Nephron progenitor cell (in vitro differentiated cells): Measurements from ENCODE around the gene ELN.

Experiments
- DNase-seq: peaks from one replicate; pipeline ENCODE4 v3.0.0; 2021
- H3K27ac Mint-ChIP-seq: 2 replicates; pipeline ENCODE4 v1.8.0; 2021; ENCODE audit warnings: mild to moderate bottlenecking, moderate library complexity, mixed read lengths
- H3K27me3 Mint-ChIP-seq: 2 replicates; pipeline ENCODE4 v1.8.0; 2021; ENCODE audit warnings: mild to moderate bottlenecking, low read depth, mixed read lengths; ENCODE audit not compliant: poor library complexity
- H3K36me3 Mint-ChIP-seq: 2 replicates; pipeline ENCODE4 v1.8.0; 2021; ENCODE audit warnings: low read depth, mixed read lengths
- H3K4me1 Mint-ChIP-seq: 2 replicates; pipeline ENCODE4 v1.8.0; 2021; ENCODE audit warnings: mixed read lengths
- H3K4me3 Mint-ChIP-seq: 2 replicates; pipeline ENCODE4 v1.8.0; 2021; ENCODE audit warnings: mild to moderate bottlenecking, moderate library complexity, mixed read lengths
- H3K9me3 Mint-ChIP-seq: 2 replicates; pipeline ENCODE4 v1.8.0; 2021; ENCODE audit warnings: mild to moderate bottlenecking, moderate library complexity, mixed read lengths
- CTCF ChIP-seq: fragments of 200-600 bp; sonication (generic); IDR thresholded peaks from 2 replicates; pipeline ENCODE4 v1.5.0; 2021; ENCODE audit warnings: antibody characterized with exemption

Gene ELN

GRCh38 chr7:73988197-73988596, 39.8 kb upstream of the ELN start:
- no peak for DNase-seq
- Mint-ChIP-seq H3K9me3 (peaks cover 3% of the 10 kb centered on the region), H3K4me3 (no peak overlapping the region), H3K27me3 (peaks cover 16% of the 10 kb centered on the region), H3K36me3 (no peaks in the 10 kb centered on the region), H3K4me1 (peaks cover 15% of the 10 kb centered on the region), H3K27ac (no peak overlapping the region)
- no peak for TF ChIP-seq CTCF

- Mint-ChIP-seq H3K27me3 (peaks cover 22% of the 10 kb centered on the region), H3K4me3 (no peak overlapping the region), H3K9me3 (peaks cover 29% of the 10 kb centered on the region), H3K36me3 (no peaks in the 10 kb centered on the region), H3K27ac (no peak overlapping the region), H3K4me1 (peaks cover 13% of the 10 kb centered on the region)
- no peak for DNase-seq
- TF ChIP-seq CTCF: no peak
These were observed 36.4 kb upstream of the ELN start for GRCh38 chr7:73991522-73992100.

GRCh38 chr7:73992101-73992562, 35.8 kb upstream of the ELN start:
- Mint-ChIP-seq H3K9me3 (peaks cover 29% of the 10 kb centered on the region), H3K4me3 (no peak overlapping the region), H3K27ac (peak overlapping the region; percentile 59), H3K4me1 (peaks cover 13% of the 10 kb centered on the region), H3K36me3 (no peaks in the 10 kb centered on the region), H3K27me3 (peaks cover 22% of the 10 kb centered on the region)
- no peak for TF ChIP-seq CTCF
- DNase-seq: peak; percentile 46

- H3K4me1 Mint-ChIP-seq: peaks cover 13% of the 10 kb centered on the region
- no peak for DNase-seq
- H3K27ac Mint-ChIP-seq: no peak overlapping the region
- no peak overlapping the region for H3K4me3 Mint-ChIP-seq
- peaks cover 29% of the 10 kb centered on the region for H3K9me3 Mint-ChIP-seq
- no peaks in the 10 kb centered on the region for H3K36me3 Mint-ChIP-seq
- H3K27me3 Mint-ChIP-seq: peaks cover 22% of the 10 kb centered on the region
- no peak for TF ChIP-seq CTCF
These were observed 34.0 kb upstream of the ELN start for GRCh38 chr7:73994023-73994422.

- H3K36me3 Mint-ChIP-seq: no peaks in the 10 kb centered on the region
- H3K4me3 Mint-ChIP-seq: no peak overlapping the region
- peaks cover 13% of the 10 kb centered on the region for H3K4me1 Mint-ChIP-seq
- no peak for DNase-seq
- TF ChIP-seq CTCF: no peak
- no peak overlapping the region for H3K27ac Mint-ChIP-seq
- H3K9me3 Mint-ChIP-seq: peaks cover 29% of the 10 kb centered on the region
- peaks cover 22% of the 10 kb centered on the region for H3K27me3 Mint-ChIP-seq
These were observed 33.2 kb upstream of the ELN start for GRCh38 chr7:73994761-73995160.

GRCh38 chr7:73995330-73995729, 32.6 kb upstream of the ELN start:
- H3K4me3 Mint-ChIP-seq: no peak overlapping the region
- no peak overlapping the region for H3K27ac Mint-ChIP-seq
- H3K36me3 Mint-ChIP-seq: no peaks in the 10 kb centered on the region
- peaks cover 29% of the 10 kb centered on the region for H3K9me3 Mint-ChIP-seq
- peaks cover 22% of the 10 kb centered on the region for H3K27me3 Mint-ChIP-seq
- no peak for TF ChIP-seq CTCF
- DNase-seq: no peak
- peaks cover 13% of the 10 kb centered on the region for H3K4me1 Mint-ChIP-seq
